ENCODE measurements around the gene CDC42EP5.
"Not testable (repeated sequence)": the region's sequence is repeated elsewhere in the genome, so short reads cannot be mapped to it uniquely, and the experiment has no call there.

The CDC42EP5 gene

GRCh38 chr19:54489341-54489740 lies 16.2 kb upstream of the CDC42EP5 start:
- DNase-seq = no peak

GRCh38 chr19:54485851-54486250 lies 12.8 kb upstream of the CDC42EP5 start:
- DNase-seq = no peak

GRCh38 chr19:54484451-54484850 lies 11.4 kb upstream of the CDC42EP5 start:
- no peak for DNase-seq

GRCh38 chr19:54482889-54483288 lies 9.8 kb upstream of the CDC42EP5 start:
- no peak for DNase-seq

GRCh38 chr19:54481326-54481930 lies 8.3 kb upstream of the CDC42EP5 start:
- DNase-seq = peak; percentile 26 to 40

- no peak for DNase-seq
Observed at GRCh38 chr19:54480051-54480450, 7.0 kb upstream of the CDC42EP5 start.

- no peak for DNase-seq
Observed at GRCh38 chr19:54478677-54479266, 5.7 kb upstream of the CDC42EP5 start.

GRCh38 chr19:54477650-54478049 lies 4.6 kb upstream of the CDC42EP5 start:
- DNase-seq = no peak

- DNase-seq = no peak
Observed at GRCh38 chr19:54475706-54476105, 2.6 kb upstream of the CDC42EP5 start.

- no peak for DNase-seq
Observed at GRCh38 chr19:54473892-54474372, 836 bp upstream of the CDC42EP5 start.

- no peak for DNase-seq
Observed at GRCh38 chr19:54470991-54471782, 1.9 kb downstream of the CDC42EP5 start.

- DNase-seq = no peak
Observed at GRCh38 chr19:54470276-54470887, 2.7 kb downstream of the CDC42EP5 start.

GRCh38 chr19:54469496-54469934 lies 3.6 kb downstream of the CDC42EP5 start:
- DNase-seq = no peak

GRCh38 chr19:54466110-54466480 lies 7.0 kb downstream of the CDC42EP5 start:
- not testable (repeated sequence) for DNase-seq

GRCh38 chr19:54465426-54466109 lies 7.5 kb downstream of the CDC42EP5 start:
- DNase-seq = no peak

GRCh38 chr19:54464630-54465425 lies 8.3 kb downstream of the CDC42EP5 start:
- peak; percentile 88 to 90 for DNase-seq

GRCh38 chr19:54464044-54464629 lies 9.0 kb downstream of the CDC42EP5 start:
- peak; percentile 94 to 95 for DNase-seq

GRCh38 chr19:54463531-54464043 lies 9.5 kb downstream of the CDC42EP5 start, which contains the start of gene LENG9:
LENG9 (minus strand) TSS chr19:54463778; CDS start chr19:54463526, 252 bp downstream.
- peak; percentile 99 for DNase-seq

- peak; percentile 62 to 71 for DNase-seq
Observed at GRCh38 chr19:54462655-54463530, 10.2 kb downstream of the CDC42EP5 start.

GRCh38 chr19:54462047-54462654 lies 10.9 kb downstream of the CDC42EP5 start:
- peak; percentile 23 to 25 for DNase-seq

Data from activated CD4-positive, alpha-beta T cell treated with anti-CD3 and anti-CD28 coated beads, Interleukin-2, amount 50 U/mL, for 48 hours (primary cell).